Measurements from ENCODE around the gene C12orf42.

DNA sequence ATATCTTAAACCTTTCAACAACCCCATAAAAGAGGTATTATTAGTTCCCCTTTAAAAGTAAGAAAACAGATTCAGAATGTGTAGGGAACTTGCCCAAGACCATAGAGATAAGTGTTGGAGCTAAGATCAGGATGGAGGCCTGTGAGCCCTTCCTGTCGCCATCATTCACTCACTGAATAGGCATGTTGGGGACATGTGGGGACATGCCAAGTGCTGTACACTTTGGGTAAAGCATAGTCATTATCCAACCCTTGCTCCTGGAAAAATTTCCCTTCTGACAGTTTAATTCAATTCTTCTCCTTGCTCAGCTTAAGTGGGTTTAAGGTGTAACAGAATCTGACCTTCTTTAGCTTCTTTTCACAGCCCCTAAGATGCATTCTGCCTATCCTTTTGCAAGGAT, 28.0 kb upstream of the C12orf42 start:
- TF ChIP-seq GATA2 (IDR thresholded peaks at IDR 0.05; ENCODE audit: low read depth, low read length), result no peak
- no peak for TF ChIP-seq GATA3 (IDR thresholded peaks at IDR 0.05; ENCODE audit: low read depth, low read length)

Data from SH-SY5Y (cell line).